Fibroblast of lung (primary cell): ENCODE data around the gene AIPL1.

Source experiments
- EZH2 ChIP-seq: IDR thresholded peaks from 2 replicates; pipeline ENCODE4 v1.5.1; 2012; ENCODE audit warnings: low read length, control low read depth, mild to moderate bottlenecking; ENCODE audit errors: missing control alignments
- TF ChIP-seq, protein P1 (sequence below), 2 donors: IDR thresholded peaks in 1 of 2; conservative IDR thresholded peaks in 1 of 2; 1 replicate in 1 of 2; 2 replicates in 1 of 2; pipeline ENCODE4 v1.5.1; 2011 to 2012; ENCODE audit warnings: low read length in 2 of 2, control low read depth in 1 of 2, inconsistent platforms in 1 of 2, low read depth in 1 of 2, mild to moderate bottlenecking in 1 of 2

DNA sequence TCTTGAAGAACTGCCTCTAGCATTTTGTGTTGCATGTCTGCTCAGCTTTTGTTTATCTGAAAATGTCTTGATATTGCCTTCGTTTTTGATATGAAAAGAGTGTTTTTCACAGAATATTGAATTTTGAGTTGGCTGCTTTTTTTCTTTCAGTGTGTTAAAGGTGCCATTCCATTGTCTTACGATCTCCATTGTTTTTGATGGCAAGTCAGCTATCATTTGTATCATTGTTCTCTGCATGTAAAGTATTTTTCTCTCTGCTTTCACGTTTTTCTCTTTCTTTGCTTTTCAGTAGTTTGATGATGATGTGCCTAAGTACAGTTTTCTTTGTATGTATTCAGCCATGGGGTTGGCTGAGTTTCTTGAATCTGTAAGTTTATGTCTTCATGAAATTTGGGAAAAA, 57.0 kb downstream of the AIPL1 start:
- TF ChIP-seq, protein P1, sequence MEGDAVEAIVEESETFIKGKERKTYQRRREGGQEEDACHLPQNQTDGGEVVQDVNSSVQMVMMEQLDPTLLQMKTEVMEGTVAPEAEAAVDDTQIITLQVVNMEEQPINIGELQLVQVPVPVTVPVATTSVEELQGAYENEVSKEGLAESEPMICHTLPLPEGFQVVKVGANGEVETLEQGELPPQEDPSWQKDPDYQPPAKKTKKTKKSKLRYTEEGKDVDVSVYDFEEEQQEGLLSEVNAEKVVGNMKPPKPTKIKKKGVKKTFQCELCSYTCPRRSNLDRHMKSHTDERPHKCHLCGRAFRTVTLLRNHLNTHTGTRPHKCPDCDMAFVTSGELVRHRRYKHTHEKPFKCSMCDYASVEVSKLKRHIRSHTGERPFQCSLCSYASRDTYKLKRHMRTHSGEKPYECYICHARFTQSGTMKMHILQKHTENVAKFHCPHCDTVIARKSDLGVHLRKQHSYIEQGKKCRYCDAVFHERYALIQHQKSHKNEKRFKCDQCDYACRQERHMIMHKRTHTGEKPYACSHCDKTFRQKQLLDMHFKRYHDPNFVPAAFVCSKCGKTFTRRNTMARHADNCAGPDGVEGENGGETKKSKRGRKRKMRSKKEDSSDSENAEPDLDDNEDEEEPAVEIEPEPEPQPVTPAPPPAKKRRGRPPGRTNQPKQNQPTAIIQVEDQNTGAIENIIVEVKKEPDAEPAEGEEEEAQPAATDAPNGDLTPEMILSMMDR (conservative IDR thresholded peaks at IDR 0.05 in 1 of 2, IDR thresholded peaks at IDR 0.05 in 1 of 2; ENCODE audit: low read depth in 1 of 2, low read length in 2 of 2), result no peak
- TF ChIP-seq EZH2, result no peak
